HS-27A (cell line): ENCODE data around the gene GPC3.

Experiments
- DNase-seq: peaks from one replicate; pipeline ENCODE4 v3.0.0-alpha.2; 2012; ENCODE audit warnings: low read depth, missing footprints

GPC3 gene

DNA sequence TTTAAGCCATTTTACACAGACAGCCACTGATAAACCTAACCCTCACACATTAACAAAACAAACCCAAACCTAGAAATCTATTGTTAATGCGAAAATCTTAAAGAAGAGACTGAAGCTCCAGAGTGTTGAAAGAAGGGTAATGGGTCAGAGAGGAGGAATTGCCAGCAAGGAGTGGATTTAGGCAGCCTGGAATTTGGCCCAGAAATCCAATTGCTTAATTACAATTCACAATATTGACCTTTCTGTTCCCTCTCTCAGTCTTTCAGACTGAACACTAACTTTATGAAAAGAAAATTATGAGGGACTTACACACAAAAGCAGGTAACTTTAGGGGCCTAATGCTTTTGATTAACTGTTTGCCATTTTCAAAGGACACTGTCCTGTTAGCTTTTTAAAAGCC lies 384.9 kb downstream of the GPC3 start:
- no peak for DNase-seq

DNA sequence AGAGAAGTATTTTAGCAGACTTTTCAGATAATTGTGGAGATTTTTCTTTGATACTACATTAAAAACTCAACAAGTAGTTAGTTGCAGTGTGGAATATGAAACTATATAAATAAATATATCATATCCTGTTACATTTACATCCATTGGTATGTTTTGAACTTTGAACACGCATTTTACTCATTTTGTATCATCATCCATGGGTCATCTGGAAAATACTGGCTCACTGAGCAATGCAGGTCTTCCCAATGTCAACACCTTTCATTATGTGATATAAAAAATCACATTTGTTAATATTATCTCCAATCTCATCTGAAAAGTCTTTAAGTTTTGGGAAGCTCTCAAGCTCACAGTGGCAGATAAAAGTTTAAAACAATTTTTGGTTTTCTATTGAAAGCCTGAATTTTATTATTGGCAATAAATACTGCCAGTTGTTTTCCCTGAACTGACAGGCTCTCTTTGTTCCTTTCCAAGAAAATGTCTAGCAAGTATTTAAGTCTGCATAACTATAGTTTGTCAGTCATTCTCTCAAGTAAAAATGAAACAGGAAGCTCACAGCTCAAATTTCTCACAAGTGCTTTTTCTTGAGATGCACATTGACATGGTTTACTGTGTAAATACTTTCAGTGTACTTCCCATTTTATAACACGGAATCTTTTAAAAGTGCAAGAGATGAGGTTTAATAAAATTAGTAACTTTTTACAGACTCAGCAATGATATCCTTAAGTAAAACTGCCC lies 386.6 kb downstream of the GPC3 start:
- DNase-seq: no peak

- DNase-seq: no peak
Measured at GRCh38 chrX:133594156-133594555, 391.2 kb downstream of the GPC3 start.

- no peak for DNase-seq
Measured at GRCh38 chrX:133593531-133593930, 391.9 kb downstream of the GPC3 start.

DNA sequence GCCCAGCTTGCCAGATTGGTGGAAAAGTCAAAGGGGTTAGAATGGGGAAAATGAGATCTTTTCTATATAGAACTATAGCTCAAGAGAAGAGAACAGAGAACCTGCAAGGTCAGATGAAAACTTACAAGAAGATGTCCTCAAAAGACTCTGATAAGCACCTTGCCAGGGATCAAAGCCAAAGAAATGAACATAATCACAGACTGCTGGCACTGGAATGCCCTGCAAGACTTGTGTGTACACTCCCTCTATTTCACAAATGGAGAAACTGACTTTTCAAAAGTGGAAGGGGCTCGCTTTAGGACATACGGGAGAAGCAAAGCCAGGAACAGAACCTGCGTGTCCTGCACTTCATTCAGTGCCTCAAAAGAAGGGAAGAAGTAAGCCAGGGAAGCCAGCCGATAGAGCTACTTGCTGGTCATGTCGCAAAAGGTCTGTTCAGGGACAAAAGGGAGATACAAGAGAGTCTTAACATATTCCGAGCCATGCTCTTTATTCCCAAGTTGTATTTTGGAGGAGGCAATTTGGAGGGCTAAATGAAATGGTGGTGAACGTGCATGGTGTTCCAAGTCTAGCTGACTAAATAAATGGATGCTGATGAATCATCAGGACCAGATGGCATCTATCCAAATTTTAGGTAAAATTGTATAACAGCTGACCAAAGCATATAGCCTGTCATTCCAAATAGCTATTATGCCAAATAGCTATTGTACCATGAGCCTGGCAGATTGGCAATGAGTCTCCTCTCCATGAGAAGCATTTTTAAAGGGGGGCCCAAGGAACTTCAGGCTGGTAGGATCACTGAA lies 394.5 kb downstream of the GPC3 start:
- no peak for DNase-seq

GRCh38 chrX:133588827-133589226 lies 396.6 kb downstream of the GPC3 start:
- no peak for DNase-seq

DNA sequence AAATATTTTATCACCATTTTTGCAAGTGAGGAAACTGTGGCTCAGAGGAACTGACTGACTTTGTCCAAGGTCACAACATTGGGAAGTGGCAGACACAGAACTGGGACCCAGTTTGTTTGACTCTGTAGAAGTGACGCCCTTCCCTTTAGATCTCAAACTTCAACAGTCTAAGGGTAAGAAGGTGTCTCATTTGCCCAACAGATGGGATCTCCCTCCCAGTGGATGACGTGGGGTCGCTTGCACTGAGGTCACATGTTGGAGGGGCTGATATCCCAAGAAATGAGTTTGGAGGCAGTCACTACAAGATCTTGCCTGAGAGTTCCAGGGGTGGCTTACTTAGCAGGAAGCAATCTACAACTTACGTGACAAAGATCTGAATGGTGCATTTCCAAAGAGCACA lies 397.6 kb downstream of the GPC3 start:
- no peak for DNase-seq

GRCh38 chrX:133587071-133587470 lies 398.3 kb downstream of the GPC3 start:
- no peak for DNase-seq

GRCh38 chrX:133586443-133586842 lies 399.0 kb downstream of the GPC3 start:
- no peak for DNase-seq

DNA sequence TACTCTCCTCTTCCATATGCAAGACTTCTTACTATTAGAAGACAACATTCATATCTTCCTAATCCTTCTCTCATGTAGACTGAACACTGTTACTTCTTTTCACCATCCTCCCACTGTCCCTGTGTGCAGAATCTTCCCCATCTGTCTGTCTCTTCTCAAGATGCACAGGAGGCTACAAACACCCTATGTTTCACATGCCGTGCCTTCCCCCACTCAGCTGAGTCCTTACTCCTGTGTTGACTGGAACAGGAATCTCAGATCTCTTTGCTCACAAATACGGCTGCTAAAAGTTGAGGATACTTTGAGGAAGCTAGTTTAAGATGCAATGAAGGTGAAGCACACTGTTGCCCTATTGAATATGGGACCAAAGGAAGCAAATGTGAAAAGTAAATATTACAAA lies 401.6 kb downstream of the GPC3 start:
- no peak for DNase-seq

DNA sequence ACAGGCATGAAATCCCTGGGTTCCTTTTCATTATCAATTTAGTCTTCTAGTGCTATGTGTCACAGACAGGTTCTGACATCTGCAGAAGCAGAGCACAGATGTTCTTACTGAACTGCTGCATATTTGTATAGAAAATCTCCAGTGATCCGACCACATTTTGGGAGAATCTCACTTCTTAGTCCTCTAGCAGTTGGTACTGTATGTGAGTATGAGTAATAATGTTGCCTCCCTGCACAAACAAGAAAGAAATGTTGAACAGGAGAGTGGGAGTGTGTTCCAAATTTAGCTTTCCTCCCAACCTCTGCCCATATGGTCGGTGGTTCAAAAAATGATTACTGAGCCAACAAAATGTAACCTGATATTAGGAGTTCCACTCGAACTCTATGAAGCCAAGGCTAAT lies 404.8 kb downstream of the GPC3 start:
- DNase-seq: no peak

- DNase-seq: no peak
Measured at GRCh38 chrX:133579631-133580030, 405.8 kb downstream of the GPC3 start.

GRCh38 chrX:133576876-133577275 lies 408.5 kb downstream of the GPC3 start:
- no peak for DNase-seq

DNA sequence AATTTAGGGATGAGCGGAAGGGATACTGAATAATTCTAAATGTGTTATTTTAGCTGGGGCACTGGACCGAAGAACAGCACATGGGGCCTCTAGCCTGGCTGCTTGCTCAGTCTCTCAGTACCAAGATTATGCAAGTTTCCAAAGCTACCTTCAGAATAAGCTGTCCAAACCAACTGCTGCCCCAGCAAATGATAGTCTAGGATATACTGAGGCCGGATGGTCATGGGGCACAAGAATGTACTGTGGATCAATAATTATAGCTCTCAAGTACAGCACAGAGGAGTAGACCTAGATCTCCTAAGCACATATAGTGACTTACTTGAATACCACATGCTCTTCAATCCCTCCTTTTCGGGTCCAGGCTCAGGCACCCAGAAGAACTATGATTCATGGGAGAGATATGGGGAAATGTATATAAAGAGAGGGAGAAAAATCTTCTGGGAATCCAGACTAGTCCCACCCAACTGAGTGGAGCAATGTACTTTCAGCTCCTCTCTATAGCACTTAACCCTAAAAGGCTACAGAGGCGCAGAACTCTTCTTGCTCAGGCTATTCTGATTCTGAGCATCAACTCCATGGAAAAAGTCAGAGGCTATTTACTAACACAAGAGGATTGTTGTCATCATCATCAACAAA lies 409.8 kb downstream of the GPC3 start:
- no peak for DNase-seq

DNA sequence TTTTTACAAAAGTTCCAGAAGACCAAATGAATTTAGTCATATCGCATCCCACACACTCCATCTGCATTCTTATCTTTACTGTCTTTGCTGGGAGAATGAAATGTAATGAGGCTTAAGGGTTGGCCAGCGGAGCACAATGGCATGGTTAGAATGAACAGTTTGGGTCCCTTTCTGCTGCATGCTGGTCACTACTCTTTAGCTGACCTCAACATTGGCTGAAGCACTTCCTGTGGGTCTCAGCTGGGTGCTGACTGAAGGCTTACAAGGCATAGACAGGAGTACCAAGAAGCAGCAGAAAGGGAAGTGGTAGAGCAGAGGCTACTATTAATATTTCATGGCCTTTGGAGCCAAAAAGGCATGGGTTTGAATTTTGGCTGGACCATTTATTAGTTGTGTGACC lies 410.7 kb downstream of the GPC3 start:
- DNase-seq: no peak

GRCh38 chrX:133570549-133570948 lies 414.8 kb downstream of the GPC3 start:
- no peak for DNase-seq

GRCh38 chrX:133569217-133569616 lies 416.2 kb downstream of the GPC3 start:
- no peak for DNase-seq

DNA sequence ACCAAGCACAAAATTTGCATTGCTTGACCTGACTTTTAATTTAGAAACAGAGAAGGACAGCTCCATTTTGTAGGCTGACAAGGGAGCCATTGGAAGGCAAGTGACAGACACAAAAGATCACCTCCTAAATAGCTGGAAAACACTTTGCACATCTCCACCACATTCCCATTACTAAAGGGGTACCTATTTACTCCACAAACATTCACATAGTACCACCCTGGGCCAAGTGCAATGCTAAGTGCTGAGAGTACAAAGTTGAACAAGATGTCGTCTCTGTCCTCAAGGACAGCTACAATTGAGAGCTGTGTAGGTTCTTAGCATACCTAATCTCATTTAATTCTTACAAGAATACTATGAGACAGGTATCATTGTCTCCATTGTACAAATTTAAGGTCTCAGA lies 417.3 kb downstream of the GPC3 start:
- DNase-seq: no peak

DNA sequence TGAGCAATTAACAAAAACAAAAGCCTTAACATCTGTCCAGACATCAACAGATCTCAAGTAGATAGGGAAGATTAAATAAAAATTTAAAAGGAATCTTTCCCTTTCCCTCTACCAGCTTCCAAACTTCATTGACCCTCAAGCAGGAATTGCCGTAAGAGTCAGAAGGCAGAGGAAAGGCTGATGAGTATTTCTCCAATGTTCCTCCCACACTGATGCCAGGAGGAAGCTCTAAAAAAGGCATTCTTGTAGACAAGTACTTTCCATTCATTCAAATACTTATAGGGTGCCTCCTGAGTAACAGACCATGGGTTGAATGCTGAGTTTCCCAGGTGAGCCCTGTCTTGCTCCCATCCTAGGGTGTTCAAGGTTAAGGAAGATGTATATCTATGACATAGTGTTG lies 418.5 kb downstream of the GPC3 start:
- no peak for DNase-seq

- DNase-seq: no peak
Measured at GRCh38 chrX:133563705-133564104, 421.7 kb downstream of the GPC3 start.

DNA sequence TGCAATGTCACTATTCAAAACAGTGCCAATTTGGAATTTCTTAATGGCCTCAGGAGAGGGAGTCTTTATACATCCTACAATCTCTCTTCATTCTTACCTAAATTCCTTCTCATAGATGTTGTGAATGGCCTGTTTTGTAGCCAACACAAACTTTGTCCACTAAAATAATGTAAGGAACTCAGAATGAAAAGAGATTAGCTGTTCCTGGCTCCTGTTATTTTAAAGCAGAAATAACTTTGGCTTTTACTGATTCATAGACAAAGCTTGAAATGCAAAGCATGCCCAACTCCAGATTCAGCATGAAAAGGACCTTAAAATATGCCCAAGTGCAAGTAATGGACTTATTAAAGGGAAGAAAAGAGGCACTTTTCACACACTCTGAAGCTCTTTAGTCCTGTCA lies 424.1 kb downstream of the GPC3 start:
- DNase-seq: no peak

DNA sequence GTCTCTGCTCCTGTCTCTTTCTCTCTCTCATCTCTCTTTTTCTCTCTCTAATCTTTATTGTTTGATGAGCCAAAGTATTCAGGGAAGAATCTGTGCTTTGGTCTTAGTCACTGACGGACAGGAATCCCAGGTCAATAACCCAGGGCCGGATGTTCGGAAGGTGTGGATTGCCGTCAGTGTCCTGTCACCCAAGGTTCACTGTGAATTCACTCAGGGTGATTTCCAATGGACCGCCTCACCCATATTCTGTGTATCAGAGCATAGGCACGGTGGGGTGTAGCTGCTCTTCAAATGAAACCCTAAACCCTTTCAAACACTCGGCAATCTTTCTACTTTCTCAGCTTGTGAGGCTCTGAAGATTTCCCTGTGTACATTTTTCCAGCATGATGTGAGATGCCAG lies 425.5 kb downstream of the GPC3 start:
- DNase-seq: no peak

DNA sequence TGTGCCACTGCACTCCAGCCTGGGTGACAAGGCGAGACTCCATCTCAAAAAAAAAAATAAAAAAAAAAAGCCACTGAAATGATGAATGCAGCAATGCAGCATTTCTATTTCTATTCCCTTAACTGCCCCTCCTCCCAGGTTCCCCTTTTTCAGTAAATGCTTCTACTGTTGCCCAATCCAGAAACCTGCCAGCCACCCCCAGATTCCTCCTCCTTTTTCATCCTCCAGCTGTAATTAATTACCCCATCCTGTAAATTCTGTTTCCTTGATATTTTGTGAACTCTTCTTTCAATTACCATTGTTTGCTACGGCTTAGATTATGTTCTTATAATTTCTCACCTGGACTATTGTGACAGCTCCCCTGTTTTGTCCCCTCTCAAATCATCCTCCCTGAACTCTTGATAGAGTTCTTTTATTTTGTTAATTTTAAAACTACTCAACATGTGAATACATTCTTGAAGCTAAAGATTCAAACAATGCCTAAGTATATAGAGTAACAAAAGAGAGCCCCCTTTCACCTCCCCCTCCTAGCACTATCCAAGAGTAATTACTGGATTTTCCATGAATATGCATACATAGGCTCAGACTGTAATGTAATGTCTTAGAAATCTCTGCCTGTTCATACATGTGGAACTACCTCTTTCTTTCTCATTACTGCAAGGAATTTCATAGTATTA lies 429.5 kb downstream of the GPC3 start:
- DNase-seq: no peak
